GM12872 (cell line): Measurements from ENCODE around the gene TVP23A.

Experiments
- TF ChIP-seq, protein P1 (sequence below): IDR thresholded peaks from 3 replicates; pipeline ENCODE4 v1.5.1; 2011; ENCODE audit warnings: low read depth, mild to moderate bottlenecking, low read length, moderate library complexity; ENCODE audit not compliant: insufficient read depth

TVP23A gene

DNA sequence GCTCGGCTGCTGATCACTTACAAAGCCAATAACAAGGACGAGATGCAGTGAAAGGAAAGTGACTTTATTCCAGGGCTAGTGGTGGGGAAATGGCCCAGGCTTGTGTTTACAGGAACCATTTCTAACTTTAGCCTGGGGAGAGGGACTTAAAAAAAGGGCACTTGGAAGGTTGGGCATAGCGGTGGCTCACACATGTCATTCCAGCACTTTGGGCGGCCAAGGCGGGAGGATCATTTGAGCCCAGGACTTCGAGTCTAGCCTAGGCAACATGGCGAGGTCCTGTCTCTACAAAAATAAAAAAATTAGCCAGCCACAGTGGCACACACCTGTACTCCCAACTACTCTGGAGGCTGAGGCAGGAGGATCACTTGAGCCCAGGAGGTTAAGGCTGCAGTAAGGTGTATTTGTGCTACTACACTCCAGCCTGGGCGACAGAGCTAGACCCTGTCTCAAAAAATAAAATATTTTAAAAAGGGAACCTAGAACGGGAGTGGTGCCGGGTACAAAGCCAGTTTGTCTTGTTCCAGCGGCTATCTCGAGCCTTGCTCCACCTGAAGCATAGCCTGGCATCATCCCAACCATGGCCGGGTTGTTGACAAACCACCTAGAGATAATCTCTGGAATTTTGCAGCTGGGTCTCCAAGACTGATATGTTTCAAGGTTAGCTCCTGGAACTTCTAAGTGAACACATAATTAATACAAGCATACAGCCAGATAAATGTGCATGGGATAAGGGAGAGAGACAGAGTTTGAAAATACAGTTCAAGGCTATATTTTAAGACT lies 5.7 kb upstream of the TVP23A start:
- TF ChIP-seq, protein P1, sequence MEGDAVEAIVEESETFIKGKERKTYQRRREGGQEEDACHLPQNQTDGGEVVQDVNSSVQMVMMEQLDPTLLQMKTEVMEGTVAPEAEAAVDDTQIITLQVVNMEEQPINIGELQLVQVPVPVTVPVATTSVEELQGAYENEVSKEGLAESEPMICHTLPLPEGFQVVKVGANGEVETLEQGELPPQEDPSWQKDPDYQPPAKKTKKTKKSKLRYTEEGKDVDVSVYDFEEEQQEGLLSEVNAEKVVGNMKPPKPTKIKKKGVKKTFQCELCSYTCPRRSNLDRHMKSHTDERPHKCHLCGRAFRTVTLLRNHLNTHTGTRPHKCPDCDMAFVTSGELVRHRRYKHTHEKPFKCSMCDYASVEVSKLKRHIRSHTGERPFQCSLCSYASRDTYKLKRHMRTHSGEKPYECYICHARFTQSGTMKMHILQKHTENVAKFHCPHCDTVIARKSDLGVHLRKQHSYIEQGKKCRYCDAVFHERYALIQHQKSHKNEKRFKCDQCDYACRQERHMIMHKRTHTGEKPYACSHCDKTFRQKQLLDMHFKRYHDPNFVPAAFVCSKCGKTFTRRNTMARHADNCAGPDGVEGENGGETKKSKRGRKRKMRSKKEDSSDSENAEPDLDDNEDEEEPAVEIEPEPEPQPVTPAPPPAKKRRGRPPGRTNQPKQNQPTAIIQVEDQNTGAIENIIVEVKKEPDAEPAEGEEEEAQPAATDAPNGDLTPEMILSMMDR = no peak

DNA sequence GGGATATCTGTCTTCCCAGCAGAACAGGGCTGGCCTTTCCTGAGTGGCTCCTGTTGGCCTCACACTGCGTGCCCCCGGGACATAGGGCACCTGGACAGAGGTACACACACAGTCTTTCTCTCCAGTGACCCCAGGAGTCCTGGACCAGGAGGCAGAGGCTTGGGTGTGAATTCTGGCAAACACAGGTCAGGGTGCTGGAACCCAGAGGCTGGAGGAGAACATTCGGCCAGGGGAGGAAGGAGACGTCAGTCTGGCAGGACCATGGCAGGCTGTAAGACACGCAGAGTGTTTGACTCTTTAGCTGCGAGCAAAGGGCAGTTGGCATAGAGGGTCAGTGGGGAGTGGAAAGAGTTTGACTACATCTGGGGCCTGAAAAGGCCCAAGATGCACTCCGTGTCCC lies 4.1 kb upstream of the TVP23A start:
- TF ChIP-seq, protein P1 = no peak

GRCh38 chr16:10820546-10820945 lies 2.0 kb upstream of the TVP23A start:
- TF ChIP-seq, protein P1 = no peak

- TF ChIP-seq, protein P1 = no peak
Observed at GRCh38 chr16:10817514-10817913, 1.1 kb downstream of the TVP23A start.

DNA sequence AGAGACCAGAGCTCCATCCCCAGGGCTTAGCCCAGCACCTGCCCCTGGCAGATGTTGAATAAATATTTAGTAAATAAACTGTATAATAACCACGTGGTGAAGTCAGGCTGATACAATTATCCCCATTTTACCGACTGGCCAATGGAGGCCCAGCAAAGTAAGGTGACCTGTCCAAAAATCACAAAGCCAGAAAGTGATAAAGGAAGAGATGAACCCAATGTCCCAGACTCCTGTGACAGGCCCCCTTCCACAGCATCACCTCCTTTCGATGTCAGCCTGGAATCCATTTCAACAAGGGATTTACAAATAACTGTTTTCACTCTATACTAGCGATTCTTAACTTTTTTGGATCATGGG lies 5.5 kb downstream of the TVP23A start:
- TF ChIP-seq, protein P1 = no peak

- TF ChIP-seq, protein P1 = peak; percentile 35; the same call in 1 of the 3 replicates
Observed at GRCh38 chr16:10812312-10813098, 6.1 kb downstream of the TVP23A start.

- TF ChIP-seq, protein P1 = no peak
Observed at GRCh38 chr16:10809706-10810105, 8.9 kb downstream of the TVP23A start.
